GM21576 (cell line): Measurements from ENCODE around the gene ZKSCAN1.
A peak's percentile ranks its signal among the peaks of the same experiment; 100 is the strongest.
"Not testable (repeated sequence)": the region's sequence is repeated elsewhere in the genome, so short reads cannot be mapped to it uniquely, and the experiment has no call there.

Experiments used
- ATAC-seq: cut with Tn5 transposase; IDR thresholded peaks from one replicate; pipeline ENCODE4 v1.9.1; 2021; ENCODE audit warnings: mild to moderate bottlenecking, moderate library complexity; ENCODE audit not compliant: unreplicated experiment

Gene ZKSCAN1

DNA sequence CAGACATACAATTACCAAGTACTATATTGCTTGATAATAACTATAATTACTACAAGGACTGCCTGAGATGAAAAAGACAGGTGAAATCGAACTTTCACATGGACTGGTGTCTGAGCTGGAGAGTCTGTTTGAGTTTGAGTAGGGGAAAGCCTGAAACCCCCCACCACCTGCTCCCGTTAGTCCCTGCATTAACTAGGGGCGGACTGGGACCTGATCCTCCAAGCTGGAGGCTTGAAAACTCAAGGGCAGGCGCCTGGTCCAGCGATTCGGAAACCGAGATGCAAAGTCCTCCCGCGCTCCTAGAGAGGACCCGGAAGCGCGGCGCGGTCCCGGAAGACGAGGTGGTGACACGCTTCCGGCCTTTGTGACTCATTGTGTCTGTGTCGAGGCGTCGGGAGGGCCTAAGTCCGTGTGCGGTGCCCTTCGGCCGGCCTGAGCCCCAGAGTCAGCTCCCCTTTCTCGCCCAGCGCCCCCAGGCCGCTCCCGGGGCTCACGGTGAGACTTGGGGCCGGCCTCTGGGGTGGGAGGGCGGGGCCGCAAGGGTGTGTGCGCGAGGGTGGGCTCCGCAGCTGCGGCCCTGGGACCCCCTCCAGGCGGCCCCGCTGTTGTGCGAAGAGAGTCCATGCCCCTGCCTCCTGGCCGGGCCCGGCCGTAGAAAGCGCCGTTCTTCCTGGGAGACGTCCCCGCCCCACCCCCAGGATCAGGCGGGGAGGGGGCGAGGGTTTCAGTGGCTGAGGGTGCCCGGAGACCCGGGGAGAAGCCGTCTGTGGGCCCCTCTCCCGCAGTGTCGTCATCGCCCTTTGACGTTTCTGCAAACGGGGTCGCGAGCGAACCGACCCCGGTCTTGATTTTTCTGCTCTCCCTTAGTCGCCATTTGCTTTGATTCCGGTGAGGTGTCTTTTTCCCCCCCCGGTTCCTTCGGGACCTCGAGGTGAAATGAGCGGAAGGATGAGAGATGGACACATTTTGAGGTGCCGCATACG is at the start of gene ZKSCAN1:
Gene ZKSCAN1 (plus strand): TSS at position 365 of the 983 bp plus-strand sequence. CDS start 7,911 bp downstream, outside the sequence.
- peak; percentile 96 for ATAC-seq

DNA sequence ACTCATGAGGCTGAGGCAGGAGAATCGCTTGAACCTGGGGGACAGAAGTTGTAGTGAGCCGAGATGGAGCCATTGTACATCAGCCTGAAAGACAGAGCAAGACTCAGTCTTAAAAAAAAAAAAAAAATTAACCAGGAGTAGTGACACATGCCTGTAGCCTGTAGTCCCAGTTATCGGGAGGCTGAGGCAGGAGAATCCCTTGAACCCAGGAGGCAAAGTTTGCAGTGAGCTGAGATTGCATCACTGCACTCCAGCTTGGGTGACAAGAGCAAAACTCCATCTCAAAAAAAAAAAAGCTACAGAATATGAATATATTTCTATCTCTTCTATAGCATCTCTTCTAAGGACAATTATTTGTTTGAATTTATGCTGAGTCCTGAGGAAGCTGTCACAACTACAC is 46.1 kb upstream of the ZKSCAN1 start:
- no peak for ATAC-seq

DNA sequence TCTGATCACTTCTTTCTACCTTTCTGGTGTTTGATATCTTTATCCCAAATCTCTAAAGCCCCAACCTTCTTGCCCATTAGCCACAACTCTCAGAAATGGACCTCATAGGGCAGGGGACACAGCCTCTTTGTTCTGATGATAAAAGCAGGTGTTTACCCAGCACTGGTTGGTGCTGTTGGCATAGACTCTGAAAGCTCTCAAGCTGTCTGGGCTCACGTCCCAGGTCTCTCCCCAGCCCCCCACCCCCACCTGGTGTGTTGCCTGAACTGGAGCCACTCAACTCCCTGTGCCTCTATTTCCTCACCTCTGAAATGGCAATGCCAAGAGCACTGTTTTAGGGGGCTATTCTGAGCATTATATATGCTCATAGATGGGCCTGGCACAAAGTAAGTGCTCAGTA is 45.6 kb upstream of the ZKSCAN1 start:
- not testable (repeated sequence) for ATAC-seq

DNA sequence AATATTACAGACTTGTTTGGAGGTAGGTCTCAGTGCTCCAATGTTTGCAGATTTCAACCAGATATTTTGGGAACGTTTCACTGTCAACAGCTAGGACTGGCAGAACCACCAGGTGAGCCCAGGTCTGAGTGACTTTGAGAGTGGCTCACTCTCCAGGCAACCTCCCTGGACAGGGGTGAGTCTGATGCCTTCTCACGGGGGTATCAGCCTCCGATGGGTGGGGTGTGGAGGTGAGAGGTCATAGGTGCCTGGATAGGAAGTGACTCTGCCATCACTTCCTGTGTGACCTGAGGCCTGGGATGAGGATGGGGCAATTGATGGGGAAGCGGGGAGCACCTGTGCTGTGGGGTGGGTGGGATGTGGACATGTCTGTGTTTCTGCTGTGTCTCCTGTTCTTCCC is 44.2 kb upstream of the ZKSCAN1 start:
- no peak for ATAC-seq

DNA sequence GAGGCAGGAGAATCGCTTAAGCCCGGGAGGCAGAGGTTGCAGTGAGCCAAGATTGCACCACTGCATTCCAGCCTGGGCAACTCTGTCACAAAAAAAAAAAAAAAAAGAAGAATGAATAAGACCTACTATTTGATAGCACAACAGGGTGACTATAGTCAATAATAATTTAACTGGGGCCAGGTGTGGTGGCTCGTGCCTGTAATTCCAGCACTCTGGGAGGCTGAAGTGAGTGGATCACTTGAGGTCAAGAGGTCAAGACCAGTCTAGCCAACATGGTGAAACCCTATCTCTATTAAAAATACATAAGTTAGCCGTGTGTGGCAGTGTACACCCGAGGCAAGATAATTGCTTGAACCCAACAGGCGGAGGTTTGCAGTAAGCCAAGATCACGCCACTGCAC is 41.6 kb upstream of the ZKSCAN1 start:
- not testable (repeated sequence) for ATAC-seq

DNA sequence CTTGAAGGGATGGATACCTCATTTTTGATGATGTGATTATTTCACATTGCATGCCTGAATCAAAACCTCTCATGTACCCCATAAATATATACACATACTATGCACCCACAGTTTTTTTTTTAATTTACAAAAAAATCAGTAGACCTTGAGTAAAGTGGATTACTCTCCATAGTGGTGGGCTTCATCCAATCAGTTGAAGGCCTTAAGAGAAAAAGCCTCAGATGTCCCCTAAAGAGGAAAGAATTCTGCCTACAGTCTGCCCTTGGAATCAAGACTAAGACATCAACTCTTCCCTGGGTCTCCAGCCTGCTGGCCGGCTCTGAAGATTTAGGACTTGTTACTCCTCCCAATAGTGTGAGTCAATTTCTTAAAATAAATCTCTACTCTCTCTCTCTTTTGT is 40.7 kb upstream of the ZKSCAN1 start:
- ATAC-seq = no peak

DNA sequence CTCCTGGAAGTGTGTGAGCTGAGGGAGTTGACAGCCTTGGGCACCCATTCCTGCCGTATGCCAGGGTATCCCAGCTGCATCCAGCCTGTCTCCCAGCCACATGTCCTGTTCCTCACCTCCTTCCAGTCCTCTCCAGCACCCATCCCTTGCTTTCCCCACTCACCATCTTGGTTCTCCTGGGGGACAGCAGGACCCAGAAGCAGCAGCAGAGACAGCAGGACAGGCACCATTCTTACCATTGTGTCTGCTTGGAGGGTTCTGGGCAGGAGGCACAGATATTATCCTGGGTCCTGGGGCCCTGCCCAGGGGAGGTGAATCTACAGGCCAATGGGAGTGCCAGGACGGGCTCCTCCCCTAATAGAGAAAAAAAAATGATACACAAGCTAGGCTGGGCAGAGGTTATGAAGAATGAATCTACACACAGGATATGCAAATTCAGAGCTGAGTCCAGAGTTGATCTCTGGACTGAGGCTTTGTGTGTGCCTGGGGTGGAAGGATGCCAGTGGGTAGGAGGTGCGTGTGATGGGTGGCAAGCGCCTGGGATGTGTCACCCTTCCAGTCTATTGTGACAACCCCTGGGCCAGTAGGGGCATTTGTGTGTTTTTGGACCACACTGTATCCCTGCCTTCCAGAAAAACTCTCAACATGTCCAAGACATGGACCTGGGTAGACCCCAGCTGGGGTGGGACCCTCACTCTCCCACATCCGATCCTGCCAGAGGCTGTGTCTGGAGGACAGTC is 39.4 kb upstream of the ZKSCAN1 start, which contains the start of gene AZGP1:
Gene AZGP1 (minus strand): TSS at position 250 of the 740 bp plus-strand sequence. CDS start 11 bp downstream, at position 239.
- ATAC-seq = no peak

DNA sequence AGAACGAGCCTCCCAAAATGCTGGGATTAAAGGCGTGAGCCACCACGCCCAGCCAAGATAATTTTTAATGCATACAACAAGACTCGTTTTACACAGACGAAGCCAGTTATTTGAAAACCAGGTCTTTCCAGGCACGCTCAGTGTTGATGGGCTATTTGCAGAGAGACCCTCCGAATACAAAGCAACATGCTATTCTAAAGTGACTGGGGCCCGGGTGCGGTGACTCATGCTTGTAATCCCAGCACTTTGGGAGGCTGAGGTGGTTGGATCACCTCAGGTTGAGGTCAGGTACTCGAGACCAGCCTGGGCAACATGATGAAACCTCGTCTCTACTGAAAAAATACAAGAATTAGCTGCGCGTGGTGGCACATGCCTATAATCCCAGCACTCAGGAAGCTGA is 38.8 kb upstream of the ZKSCAN1 start:
- ATAC-seq = no peak

DNA sequence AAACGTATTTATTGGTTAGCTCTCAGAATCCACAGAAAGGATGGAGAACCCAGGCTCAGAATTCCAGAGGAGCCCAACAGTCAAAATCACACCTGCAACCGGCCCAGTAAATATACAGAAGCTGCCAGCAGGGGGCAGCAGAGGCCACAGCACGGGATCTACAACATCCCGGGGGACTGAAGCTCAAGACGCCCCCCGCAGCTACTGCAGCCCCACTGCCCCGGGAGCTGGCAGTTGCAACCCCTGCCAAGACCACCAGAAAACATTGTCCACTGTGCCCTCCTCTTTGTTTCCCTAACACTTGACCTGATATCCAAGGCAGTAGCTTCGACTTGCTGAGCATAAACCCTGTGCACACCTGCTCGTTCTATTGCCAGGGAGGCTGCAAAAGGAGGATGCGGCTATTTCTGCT is 35.6 kb upstream of the ZKSCAN1 start:
- ATAC-seq = peak; percentile 50

DNA sequence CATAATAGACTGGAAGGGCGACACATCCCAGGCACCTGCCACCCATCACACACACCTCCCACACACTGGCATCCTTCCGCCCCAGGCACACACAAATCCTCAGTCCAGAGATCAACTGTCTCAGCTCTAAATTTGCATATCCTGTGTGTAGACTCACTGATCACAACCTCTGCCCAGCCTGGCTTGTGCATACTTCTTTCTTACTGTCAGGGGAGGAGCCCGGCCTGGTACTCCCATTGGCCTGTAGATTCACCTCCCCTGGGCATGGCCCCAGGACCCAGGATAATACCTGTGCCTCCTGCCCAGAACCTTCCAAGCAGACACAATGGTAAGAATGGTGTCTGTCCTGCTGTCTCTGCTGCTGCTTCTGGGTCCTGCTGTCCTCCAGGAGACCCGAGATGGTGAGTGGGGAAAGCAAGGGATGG is 34.9 kb upstream of the ZKSCAN1 start:
- ATAC-seq = peak; percentile 24

DNA sequence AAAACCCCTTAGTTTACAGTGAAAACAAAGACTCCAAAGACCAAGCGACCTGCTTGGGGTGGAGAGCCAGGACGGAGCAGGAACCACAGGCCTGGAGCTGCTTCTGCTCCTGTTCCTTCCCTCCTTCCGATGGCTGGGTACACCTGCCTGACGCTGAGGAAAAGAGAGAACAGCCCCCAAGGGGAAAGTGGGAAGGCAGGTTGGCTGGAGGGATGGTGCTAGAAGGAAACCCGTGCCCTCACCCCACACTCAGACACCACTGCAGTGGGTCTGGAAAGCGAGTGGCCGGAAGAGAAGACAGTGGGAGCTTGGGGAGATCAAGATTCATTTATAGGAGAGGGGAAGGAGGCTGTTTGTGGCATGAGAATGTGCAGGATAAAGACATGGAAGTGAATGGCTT is 34.3 kb upstream of the ZKSCAN1 start:
- not testable (repeated sequence) for ATAC-seq

DNA sequence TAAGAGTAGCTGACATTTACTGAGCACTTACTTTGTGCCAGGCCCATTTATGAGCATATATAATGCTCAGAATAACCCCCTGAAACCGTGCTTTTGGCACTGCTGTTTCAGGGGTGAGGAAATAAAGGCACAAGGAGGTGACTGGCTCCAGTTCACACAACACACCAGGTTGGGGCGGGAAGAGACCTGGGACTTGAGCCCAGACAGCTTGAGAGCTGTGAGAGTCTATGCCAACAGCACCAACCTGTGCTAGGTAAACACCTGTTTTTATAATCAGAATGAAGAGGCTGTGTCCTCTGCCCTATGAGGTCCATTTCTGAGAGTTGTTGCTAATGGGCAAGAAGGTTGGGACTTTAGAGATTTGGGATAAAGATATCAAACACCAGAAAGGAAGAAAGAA is 30.8 kb upstream of the ZKSCAN1 start:
- no peak for ATAC-seq

DNA sequence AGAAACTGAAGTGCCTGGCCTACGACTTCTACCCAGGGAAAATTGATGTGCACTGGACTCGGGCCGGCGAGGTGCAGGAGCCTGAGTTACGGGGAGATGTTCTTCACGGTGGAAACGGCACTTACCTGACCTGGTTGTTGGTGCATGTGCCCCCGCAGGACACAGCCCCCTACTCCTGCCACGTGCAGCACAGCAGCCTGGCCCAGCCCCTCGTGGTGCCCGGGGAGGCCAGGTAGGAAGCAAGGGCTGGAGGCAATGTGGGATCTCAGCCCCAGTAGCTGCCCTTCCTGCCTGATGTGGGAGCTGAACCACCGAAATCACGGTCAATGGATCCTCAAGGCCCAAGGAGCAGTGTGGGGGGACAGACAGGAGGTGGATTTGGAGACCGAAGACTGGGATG is 28.1 kb upstream of the ZKSCAN1 start:
- not testable (repeated sequence) for ATAC-seq

DNA sequence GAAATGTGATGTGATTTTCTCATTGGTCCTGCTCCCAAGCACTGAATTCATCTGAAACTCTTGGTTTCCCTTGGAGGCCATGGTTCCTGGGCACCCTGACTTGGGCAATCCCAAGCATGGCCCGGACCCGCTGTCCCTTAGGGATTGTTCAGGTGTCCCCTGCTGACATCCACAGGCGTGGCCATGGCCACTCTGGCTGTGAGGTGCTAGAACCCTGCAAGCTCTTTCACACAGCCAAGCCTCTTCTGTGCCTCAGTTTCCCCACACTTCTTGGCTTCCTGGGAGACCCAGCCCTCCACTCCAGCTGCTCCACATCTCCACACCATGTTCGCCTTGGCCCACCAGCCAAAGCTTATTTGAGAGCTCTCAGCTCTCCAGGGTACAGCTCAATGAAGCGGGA is 27.6 kb upstream of the ZKSCAN1 start:
- ATAC-seq = no peak

DNA sequence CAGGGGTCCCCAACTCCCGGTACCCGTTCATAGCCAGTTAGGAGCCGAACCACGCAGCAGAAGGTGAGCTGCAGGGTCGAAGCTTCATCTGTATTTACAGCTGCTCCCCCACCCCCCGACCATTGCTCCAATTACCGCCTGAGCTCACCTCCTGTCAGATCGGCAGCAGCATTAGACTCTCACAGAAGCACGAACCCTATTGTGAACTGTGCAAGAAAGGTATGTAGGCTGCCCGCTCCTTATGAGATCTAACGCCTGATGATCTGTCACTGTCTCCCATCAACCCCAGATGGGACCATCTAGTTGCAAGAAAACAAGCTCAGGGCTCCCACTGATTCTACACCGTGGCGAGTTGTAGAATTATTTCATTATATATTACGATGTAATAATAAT is 24.9 kb upstream of the ZKSCAN1 start:
- no peak for ATAC-seq

DNA sequence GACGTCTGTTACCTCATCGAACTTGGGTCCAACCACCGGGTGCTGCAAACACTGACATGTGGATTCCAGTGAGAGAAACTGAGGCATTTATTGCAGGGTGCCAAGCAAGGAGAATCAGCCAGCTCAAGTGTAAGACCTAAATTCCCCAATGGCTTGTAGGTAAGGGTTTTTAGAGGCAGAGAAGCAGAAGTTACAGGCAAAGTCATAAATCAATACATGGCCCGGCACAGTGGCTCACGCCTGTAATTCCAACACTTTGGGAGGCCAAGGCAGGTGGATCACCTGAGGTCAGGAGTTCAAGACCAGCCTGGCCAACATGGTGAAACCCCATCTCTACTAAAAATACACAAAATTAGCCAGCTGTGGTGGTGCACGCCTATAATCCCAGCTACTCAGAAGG is 23.9 kb upstream of the ZKSCAN1 start:
- not testable (repeated sequence) for ATAC-seq

DNA sequence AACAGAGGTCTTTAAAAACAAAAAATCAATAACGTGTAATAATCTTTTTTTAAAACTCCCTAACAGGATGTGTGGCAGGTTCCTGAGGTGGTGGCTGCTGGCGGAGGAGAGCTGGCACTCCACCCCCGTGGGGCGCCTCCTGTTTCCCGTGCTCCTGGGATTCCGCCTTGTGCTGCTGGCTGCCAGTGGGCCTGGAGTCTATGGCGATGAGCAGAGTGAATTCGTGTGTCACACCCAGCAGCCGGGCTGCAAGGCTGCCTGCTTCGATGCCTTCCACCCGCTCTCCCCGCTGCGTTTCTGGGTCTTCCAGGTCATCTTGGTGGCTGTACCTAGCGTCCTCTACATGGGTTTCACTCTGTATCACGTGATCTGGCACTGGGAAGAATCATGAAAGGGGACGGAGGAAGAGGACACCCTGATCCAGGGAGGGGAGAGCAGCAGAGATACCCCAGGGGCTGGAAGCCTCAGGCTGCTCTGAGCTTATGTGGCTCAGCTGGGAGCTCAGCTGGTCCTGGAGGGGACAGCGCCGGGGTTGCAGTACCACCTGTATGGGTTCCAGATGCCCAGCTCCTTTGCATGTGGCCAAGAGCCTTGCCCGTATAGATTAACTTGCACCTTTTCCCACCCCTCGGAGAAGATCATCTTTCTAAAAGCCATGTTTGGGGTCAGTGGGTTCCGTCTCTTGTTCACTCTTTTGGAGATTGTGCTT is 22.9 kb upstream of the ZKSCAN1 start:
- no peak for ATAC-seq

DNA sequence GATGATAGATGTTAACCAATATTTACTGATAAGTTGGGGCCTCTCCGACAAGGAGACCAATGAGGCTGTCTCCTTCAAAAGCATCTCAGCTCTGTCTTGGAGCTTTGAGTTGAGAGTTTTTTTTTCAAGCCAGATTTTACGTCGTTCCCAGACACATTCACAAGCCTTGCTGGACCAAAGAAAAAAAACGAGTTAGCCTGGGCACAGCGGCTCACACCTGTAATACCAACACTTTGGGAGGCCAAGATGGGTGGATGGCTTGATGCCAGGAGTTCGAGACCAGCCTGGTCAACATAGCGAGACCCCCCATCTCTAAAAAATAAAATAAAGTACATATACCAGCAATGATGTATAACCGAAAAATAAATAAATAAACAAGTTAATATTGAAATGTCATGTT is 20.6 kb upstream of the ZKSCAN1 start:
- ATAC-seq = no peak

DNA sequence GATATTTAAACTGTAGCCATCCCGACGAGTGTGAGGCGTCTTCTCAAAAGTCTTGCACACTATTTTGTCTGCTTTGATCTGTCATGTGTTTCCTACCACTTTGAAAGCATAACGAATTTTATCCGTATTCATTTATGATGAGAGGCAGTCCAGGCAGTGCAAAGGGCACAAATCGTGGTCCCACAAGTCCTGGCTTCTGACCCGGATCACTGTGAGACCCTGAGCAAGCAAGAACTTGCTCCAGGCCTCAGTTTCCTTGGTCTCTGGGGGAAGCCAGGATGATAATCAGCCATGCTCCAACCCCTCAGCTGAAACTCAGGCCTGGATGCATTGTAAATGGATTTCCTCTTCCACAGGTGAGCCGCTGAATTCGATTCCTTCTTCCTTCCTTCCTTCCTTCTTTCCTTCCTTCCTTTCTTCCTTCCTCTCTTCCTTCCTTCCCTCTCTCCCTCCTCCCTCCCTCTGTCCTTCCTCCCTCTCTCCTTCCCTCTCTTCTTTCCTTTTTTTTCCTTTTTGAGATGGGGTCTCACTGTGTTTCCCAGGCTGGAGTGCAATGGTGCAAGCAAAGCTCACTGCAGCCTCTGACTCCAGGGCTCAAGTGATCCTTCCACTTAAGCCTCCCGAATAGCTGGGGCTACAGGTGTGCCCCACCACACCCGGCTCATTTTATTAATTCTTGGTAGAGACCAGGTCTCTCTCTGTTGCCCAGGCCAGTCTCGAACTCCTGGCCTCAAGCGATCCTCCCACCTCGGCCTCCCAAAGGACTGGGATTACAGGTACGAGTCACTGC is 18.4 kb upstream of the ZKSCAN1 start:
- no peak for ATAC-seq

DNA sequence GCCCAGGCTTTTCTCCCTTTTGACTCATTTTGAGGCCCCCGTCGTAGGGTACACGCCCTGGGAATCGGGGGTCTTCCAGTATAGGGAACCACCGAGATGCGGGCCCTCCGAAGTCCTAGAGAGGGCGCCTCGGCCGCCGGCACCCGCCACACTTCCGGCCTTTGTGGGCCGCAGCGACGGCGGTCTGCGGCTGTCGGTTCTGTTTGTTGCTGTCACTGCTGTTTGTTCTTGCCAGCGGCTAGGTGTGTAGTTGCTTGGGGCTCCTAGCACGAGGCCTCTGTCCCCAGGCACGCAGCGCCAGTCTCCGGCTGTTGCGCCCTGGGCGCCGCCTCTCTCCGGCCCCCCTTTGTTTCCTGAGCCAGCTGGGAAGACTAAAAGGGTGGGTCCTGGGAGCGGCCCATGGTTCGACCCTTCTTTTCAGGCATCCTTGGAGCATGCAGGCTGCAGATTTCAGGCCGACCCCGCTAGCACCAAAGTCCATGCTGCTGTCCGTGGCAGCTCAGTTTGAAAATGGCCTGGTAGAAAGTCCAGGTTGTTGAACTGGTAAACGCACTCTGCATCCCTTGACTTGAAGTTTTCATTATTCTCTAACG is 17.8 kb upstream of the ZKSCAN1 start:
- ATAC-seq = no peak
